ENCODE results near the gene ARHGAP45.

ARHGAP45 gene

GRCh38 chr19:1072371-1073015 is 5.5 kb downstream of the ARHGAP45 start:
- Histone ChIP-seq H3K4me3 (ENCODE audit: insufficient read depth, low read depth, low read length) (no peak overlapping the region), H3K9me3 (ENCODE audit: control insufficient read depth, low read length) (no peaks in the 10 kb centered on the region), H3K27ac (ENCODE audit: insufficient read depth, low read depth, low read length, poor library complexity, severe bottlenecking) (no peak overlapping the region), H3K36me3 (ENCODE audit: control insufficient read depth, insufficient read depth, low read length) (peaks cover 4% of the 10 kb centered on the region), H3K4me1 (ENCODE audit: control insufficient read depth, insufficient read depth, low read length) (no peaks in the 10 kb centered on the region), H3K27me3 (ENCODE audit: control insufficient read depth, insufficient read depth, low read length, poor library complexity, severe bottlenecking) (peaks cover 47% of the 10 kb centered on the region)
- 93 to 95% methylated on average over 11 of the region's 11 CpGs for WGBS, 2 experiments

DNA sequence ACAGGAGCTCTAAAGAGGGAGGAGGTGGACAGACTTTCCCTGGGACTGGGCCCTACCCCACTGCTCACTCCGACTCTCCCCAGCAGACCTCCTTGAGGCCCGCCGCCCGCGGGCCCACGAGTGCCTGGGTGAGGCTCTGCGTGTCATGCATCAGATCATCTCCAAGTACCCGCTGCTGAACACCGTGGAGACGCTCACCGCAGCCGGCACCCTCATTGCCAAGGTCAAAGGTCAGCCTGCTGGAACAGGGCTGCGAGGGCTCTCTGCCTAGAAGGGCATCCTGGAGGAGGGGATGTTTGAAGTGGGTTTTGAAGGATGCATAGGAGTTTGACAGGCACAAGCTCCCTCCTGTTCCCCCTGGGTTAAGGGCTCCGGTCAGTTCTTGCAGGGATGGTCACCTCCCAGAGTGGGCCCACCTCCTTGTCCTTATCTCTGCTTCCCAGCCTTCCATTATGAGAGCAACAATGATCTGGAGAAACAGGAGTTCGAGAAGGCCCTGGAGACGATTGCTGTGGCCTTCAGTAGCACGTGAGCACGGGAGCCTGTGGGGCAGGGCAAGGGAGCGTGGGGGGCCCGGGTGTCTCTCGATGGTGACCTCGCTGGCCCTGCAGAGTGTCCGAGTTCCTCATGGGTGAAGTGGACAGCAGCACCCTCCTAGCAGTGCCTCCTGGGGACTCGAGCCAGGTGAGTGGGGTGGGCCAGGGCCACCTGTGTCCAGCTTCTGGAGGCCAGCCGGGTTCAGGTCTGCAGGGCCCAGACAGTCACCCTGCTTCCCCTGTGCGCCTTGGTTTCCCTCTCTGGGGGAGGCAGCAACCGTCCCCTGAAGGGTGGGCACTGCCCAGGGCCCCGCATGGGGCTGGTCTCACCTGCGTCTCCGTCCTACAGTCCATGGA is 6.3 kb downstream of the ARHGAP45 start:
- no peaks in the 10 kb centered on the region for H3K4me1 ChIP-seq (ENCODE audit: control insufficient read depth, insufficient read depth, low read length)
- 91 to 93% methylated on average over 30 of the region's 30 CpGs for WGBS, 2 experiments
- H3K36me3 ChIP-seq (ENCODE audit: control insufficient read depth, insufficient read depth, low read length): peaks cover 4% of the 10 kb centered on the region
- peaks cover 39% of the 10 kb centered on the region for H3K27me3 ChIP-seq (ENCODE audit: control insufficient read depth, insufficient read depth, low read length, poor library complexity, severe bottlenecking)
- H3K4me3 ChIP-seq (ENCODE audit: insufficient read depth, low read depth, low read length): no peak overlapping the region
- H3K27ac ChIP-seq (ENCODE audit: insufficient read depth, low read depth, low read length, poor library complexity, severe bottlenecking): no peak overlapping the region
- H3K9me3 ChIP-seq (ENCODE audit: control insufficient read depth, low read length): no peaks in the 10 kb centered on the region

- 93% methylated on average over 28 of the region's 28 CpGs for WGBS, 2 experiments
- Histone ChIP-seq H3K9me3 (ENCODE audit: control insufficient read depth, low read length) (no peaks in the 10 kb centered on the region), H3K4me1 (ENCODE audit: control insufficient read depth, insufficient read depth, low read length) (no peaks in the 10 kb centered on the region), H3K36me3 (ENCODE audit: control insufficient read depth, insufficient read depth, low read length) (peaks cover 4% of the 10 kb centered on the region), H3K27ac (ENCODE audit: insufficient read depth, low read depth, low read length, poor library complexity, severe bottlenecking) (no peak overlapping the region), H3K4me3 (ENCODE audit: insufficient read depth, low read depth, low read length) (no peak overlapping the region), H3K27me3 (ENCODE audit: control insufficient read depth, insufficient read depth, low read length, poor library complexity, severe bottlenecking) (peaks cover 31% of the 10 kb centered on the region)
Observed at GRCh38 chr19:1073956-1074517, 7.1 kb downstream of the ARHGAP45 start.

DNA sequence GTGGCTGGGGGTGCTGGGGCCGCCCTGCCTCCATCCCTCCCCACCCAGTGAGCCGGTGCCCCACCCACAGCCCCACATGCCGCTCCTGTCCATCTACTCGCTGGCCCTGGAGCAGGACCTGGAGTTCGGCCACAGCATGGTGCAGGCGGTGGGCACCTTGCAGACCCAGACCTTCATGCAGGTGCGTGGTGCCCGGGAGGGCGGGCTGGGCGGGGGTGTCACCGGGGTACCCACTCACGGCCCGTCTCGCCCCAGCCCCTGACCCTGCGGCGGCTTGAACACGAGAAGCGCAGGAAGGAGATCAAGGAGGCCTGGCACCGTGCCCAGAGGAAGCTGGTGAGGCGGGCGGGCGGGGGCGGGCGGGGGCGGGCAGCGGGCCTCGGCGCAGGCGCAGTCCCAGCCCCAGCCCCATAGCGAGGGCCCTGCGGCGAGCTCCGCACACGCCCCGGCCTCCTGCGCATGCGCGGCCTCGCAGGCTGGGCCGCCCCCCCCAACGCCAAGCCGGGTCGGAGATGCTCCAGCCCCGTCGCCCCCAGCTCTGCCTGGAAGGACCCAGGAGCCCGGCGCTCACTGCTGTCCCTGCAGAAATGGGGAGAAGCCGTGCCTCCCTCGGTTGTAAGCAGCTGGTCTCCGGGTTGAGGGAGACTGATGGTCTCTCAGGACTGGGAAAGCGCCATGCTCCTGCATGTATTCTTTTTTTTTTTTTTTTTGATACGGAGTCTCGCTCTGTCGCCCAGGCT is 7.7 kb downstream of the ARHGAP45 start:
- 96% methylated on average over 54 of the region's 54 CpGs for WGBS, 2 experiments
- no peak overlapping the region for H3K27ac ChIP-seq (ENCODE audit: insufficient read depth, low read depth, low read length, poor library complexity, severe bottlenecking)
- no peak overlapping the region for H3K4me3 ChIP-seq (ENCODE audit: insufficient read depth, low read depth, low read length)
- H3K4me1 ChIP-seq (ENCODE audit: control insufficient read depth, insufficient read depth, low read length): no peaks in the 10 kb centered on the region
- peaks cover 25% of the 10 kb centered on the region for H3K27me3 ChIP-seq (ENCODE audit: control insufficient read depth, insufficient read depth, low read length, poor library complexity, severe bottlenecking)
- peaks cover 4% of the 10 kb centered on the region for H3K36me3 ChIP-seq (ENCODE audit: control insufficient read depth, insufficient read depth, low read length)
- no peaks in the 10 kb centered on the region for H3K9me3 ChIP-seq (ENCODE audit: control insufficient read depth, low read length)

DNA sequence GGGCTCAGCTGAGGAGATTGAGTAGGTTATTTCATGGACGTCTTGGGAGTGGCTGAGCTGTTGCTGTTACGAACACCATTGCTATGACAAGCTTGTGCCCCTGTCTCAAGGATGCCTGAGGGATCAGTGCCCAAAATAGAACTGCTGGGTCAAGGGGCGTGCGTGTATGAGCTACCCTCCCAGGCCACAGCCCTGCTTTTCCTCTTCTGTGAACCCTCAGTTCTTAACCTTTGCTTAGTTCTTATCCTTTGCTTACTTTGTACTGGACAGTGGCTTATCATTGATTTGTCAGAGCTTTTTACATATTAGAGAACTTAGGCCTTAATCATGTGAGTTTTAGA is 9.0 kb downstream of the ARHGAP45 start:
- Histone ChIP-seq H3K36me3 (ENCODE audit: control insufficient read depth, insufficient read depth, low read length) (peaks cover 9% of the 10 kb centered on the region), H3K4me1 (ENCODE audit: control insufficient read depth, insufficient read depth, low read length) (no peaks in the 10 kb centered on the region), H3K27ac (ENCODE audit: insufficient read depth, low read depth, low read length, poor library complexity, severe bottlenecking) (no peak overlapping the region), H3K4me3 (ENCODE audit: insufficient read depth, low read depth, low read length) (no peak overlapping the region), H3K9me3 (ENCODE audit: control insufficient read depth, low read length) (no peaks in the 10 kb centered on the region), H3K27me3 (ENCODE audit: control insufficient read depth, insufficient read depth, low read length, poor library complexity, severe bottlenecking) (peaks cover 12% of the 10 kb centered on the region)
- 94 to 95% methylated on average over 4 of the region's 4 CpGs for WGBS, 2 experiments

- H3K4me3 ChIP-seq (ENCODE audit: insufficient read depth, low read depth, low read length): no peak overlapping the region
- peaks cover 2% of the 10 kb centered on the region for H3K27me3 ChIP-seq (ENCODE audit: control insufficient read depth, insufficient read depth, low read length, poor library complexity, severe bottlenecking)
- peaks cover 9% of the 10 kb centered on the region for H3K36me3 ChIP-seq (ENCODE audit: control insufficient read depth, insufficient read depth, low read length)
- no peak overlapping the region for H3K27ac ChIP-seq (ENCODE audit: insufficient read depth, low read depth, low read length, poor library complexity, severe bottlenecking)
- WGBS, 2 experiments: 91 to 95% methylated on average over 16 of the region's 16 CpGs
- peaks cover 3% of the 10 kb centered on the region for H3K4me1 ChIP-seq (ENCODE audit: control insufficient read depth, insufficient read depth, low read length)
- no peaks in the 10 kb centered on the region for H3K9me3 ChIP-seq (ENCODE audit: control insufficient read depth, low read length)
Observed at GRCh38 chr19:1076951-1077350, 10.0 kb downstream of the ARHGAP45 start.

DNA sequence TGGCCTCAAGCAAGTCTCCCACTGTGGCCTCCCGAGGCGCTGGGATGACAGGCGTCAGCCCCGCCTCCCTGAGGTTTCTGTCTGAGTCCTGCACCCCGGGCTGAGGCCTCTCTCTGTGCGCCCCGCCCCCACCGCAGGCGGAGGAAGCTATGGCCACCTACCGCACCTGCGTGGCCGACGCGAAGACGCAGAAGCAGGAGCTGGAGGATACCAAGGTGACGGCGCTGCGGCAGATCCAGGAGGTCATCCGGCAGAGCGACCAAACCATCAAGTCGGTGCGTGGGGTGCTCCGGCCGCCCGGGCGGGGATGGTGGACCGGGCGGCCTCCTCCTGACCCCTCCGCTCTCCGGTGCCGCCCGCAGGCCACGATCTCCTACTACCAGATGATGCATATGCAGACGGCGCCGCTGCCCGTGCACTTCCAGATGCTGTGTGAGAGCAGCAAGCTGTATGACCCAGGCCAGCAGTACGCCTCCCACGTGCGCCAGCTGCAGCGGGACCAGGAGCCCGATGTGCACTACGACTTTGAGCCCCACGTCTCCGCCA is 12.7 kb downstream of the ARHGAP45 start:
- H3K36me3 ChIP-seq (ENCODE audit: control insufficient read depth, insufficient read depth, low read length): peaks cover 9% of the 10 kb centered on the region
- 93 to 94% methylated on average over 45 of the region's 45 CpGs for WGBS, 2 experiments

DNA sequence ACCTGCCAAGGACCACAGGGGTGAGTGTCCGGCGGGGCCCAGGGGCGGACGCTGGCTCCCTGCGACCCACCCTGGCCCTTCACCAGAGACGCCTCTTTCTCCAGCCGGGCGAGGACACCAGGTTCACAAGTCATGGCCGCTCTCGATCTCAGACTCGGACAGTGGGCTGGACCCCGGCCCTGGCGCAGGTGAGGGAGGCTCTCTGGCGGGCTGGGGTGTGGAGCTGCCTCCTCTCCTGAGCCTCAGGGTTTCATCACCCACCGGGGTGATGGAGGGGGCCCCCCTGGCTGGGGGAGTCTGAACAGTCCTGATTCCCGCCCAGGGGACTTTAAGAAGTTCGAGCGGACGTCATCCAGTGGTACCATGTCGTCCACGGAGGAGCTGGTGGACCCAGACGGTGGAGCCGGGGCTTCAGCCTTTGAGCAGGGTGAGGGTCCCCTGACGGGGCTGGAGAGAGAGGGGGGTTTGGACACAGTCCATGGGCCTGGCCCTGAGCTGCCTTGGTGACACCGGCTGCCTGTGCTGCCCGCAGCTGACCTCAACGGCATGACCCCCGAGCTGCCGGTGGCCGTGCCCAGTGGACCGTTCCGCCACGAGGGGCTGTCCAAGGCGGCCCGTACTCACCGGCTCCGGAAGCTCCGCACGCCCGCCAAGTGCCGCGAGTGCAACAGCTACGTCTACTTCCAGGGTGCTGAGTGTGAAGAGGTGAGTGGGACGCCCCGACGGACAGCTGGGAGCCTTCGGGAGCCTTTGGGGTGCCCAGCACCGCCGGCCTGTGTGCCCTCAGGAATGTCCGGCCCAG is 13.6 kb downstream of the ARHGAP45 start:
- 96% methylated on average over 50 of the region's 50 CpGs for WGBS, 2 experiments
- no peak overlapping the region for H3K4me3 ChIP-seq (ENCODE audit: insufficient read depth, low read depth, low read length)

More for the DNA sequence above, 12.7 kb downstream of the ARHGAP45 start:
- H3K4me3 ChIP-seq (ENCODE audit: insufficient read depth, low read depth, low read length): no peak overlapping the region
- H3K4me1 ChIP-seq (ENCODE audit: control insufficient read depth, insufficient read depth, low read length): peaks cover 3% of the 10 kb centered on the region
- no peaks in the 10 kb centered on the region for H3K9me3 ChIP-seq (ENCODE audit: control insufficient read depth, low read length)
- no peak overlapping the region for H3K27ac ChIP-seq (ENCODE audit: insufficient read depth, low read depth, low read length, poor library complexity, severe bottlenecking)
- no peaks in the 10 kb centered on the region for H3K27me3 ChIP-seq (ENCODE audit: control insufficient read depth, insufficient read depth, low read length, poor library complexity, severe bottlenecking)

GRCh38 chr19:1081301-1082164 is 14.6 kb downstream of the ARHGAP45 start:
- peaks cover 8% of the 10 kb centered on the region for H3K36me3 ChIP-seq (ENCODE audit: control insufficient read depth, insufficient read depth, low read length)
- H3K4me1 ChIP-seq (ENCODE audit: control insufficient read depth, insufficient read depth, low read length): peaks cover 3% of the 10 kb centered on the region
- no peaks in the 10 kb centered on the region for H3K27me3 ChIP-seq (ENCODE audit: control insufficient read depth, insufficient read depth, low read length, poor library complexity, severe bottlenecking)
- no peak overlapping the region for H3K27ac ChIP-seq (ENCODE audit: insufficient read depth, low read depth, low read length, poor library complexity, severe bottlenecking)
- no peaks in the 10 kb centered on the region for H3K9me3 ChIP-seq (ENCODE audit: control insufficient read depth, low read length)
- WGBS, 2 experiments: 87 to 88% methylated on average over 58 of the region's 58 CpGs
- H3K4me3 ChIP-seq (ENCODE audit: insufficient read depth, low read depth, low read length): no peak overlapping the region

More for the DNA sequence above, 13.6 kb downstream of the ARHGAP45 start:
- Histone ChIP-seq H3K4me1 (ENCODE audit: control insufficient read depth, insufficient read depth, low read length) (peaks cover 3% of the 10 kb centered on the region), H3K9me3 (ENCODE audit: control insufficient read depth, low read length) (no peaks in the 10 kb centered on the region), H3K36me3 (ENCODE audit: control insufficient read depth, insufficient read depth, low read length) (peaks cover 8% of the 10 kb centered on the region), H3K27ac (ENCODE audit: insufficient read depth, low read depth, low read length, poor library complexity, severe bottlenecking) (no peak overlapping the region), H3K27me3 (ENCODE audit: control insufficient read depth, insufficient read depth, low read length, poor library complexity, severe bottlenecking) (no peaks in the 10 kb centered on the region)

Measured in ectodermal cell (in vitro differentiated cells).